Superior temporal gyrus (tissue), 1 donor: ENCODE measurements around the gene AP3S2.

Experiments used
- DNase-seq: peaks from one replicate; pipeline ENCODE4 v3.0.0-alpha.2; 2016; ENCODE audit errors: extremely low spot score

Gene AP3S2

GRCh38 chr15:89814112-89814742 lies 79.6 kb downstream of the AP3S2 start:
- no peak for DNase-seq

GRCh38 chr15:89813381-89814111 lies 80.2 kb downstream of the AP3S2 start:
- DNase-seq, result no peak

GRCh38 chr15:89812847-89813320 lies 80.9 kb downstream of the AP3S2 start:
- DNase-seq, result no peak

- DNase-seq, result no peak
Observed at GRCh38 chr15:89812011-89812846, 81.6 kb downstream of the AP3S2 start.

- DNase-seq, result no peak
Observed at GRCh38 chr15:89810837-89811236, 83.0 kb downstream of the AP3S2 start.

GRCh38 chr15:89809787-89810148 lies 84.0 kb downstream of the AP3S2 start:
- no peak for DNase-seq

GRCh38 chr15:89809093-89809786 lies 84.6 kb downstream of the AP3S2 start:
- DNase-seq, result no peak

GRCh38 chr15:89808160-89808870 lies 85.5 kb downstream of the AP3S2 start:
- DNase-seq, result no peak

- no peak for DNase-seq
Observed at GRCh38 chr15:89807689-89808088, 86.1 kb downstream of the AP3S2 start.

GRCh38 chr15:89806559-89807550 lies 86.9 kb downstream of the AP3S2 start:
- no peak for DNase-seq

GRCh38 chr15:89806210-89806558 lies 87.6 kb downstream of the AP3S2 start:
- no peak for DNase-seq

- no peak for DNase-seq
Observed at GRCh38 chr15:89805241-89806209, 88.3 kb downstream of the AP3S2 start.

- no peak for DNase-seq
Observed at GRCh38 chr15:89803941-89804800, 89.6 kb downstream of the AP3S2 start.

GRCh38 chr15:89802986-89803824 lies 90.6 kb downstream of the AP3S2 start:
- DNase-seq, result no peak

GRCh38 chr15:89802231-89802928 lies 91.4 kb downstream of the AP3S2 start:
- DNase-seq, result no peak

GRCh38 chr15:89801471-89802195 lies 92.2 kb downstream of the AP3S2 start:
- no peak for DNase-seq
